Cardiac fibroblast (primary cell): ENCODE data around the gene SLC7A10.

Experiments
- DNase-seq, 2 donors: peaks; one replicate each; pipeline versions ENCODE4 v3.0.0 to v3.0.0-alpha.2; 2010; ENCODE audit warnings: low read depth in 2 of 2
- H3K4me3 ChIP-seq, 2 donors: replicated peaks in 1 of 2; 1 replicate in 1 of 2; 2 replicates in 1 of 2; pipeline ENCODE4 v1.5.1; 2011; ENCODE audit warnings: low read depth in 2 of 2, low read length in 2 of 2, mild to moderate bottlenecking in 2 of 2, moderate library complexity in 1 of 2
- CTCF ChIP-seq: IDR thresholded peaks from one replicate; pipeline ENCODE4 v1.5.1; 2011; ENCODE audit warnings: low read depth, mild to moderate bottlenecking, low read length, inconsistent platforms

SLC7A10 gene

GRCh38 chr19:33261511-33262189 is 36.0 kb upstream of the SLC7A10 start:
- TF ChIP-seq CTCF, result no peak
- H3K4me3 ChIP-seq, result no peak overlapping the region
- no peak for DNase-seq

- H3K4me3 ChIP-seq, result no peak overlapping the region
- DNase-seq, result no peak
- no peak for TF ChIP-seq CTCF
Observed at GRCh38 chr19:33260628-33261418, 35.2 kb upstream of the SLC7A10 start.

- DNase-seq, result peak; percentile 7 to 12
- TF ChIP-seq CTCF, result no peak
- no peak overlapping the region for H3K4me3 ChIP-seq
Observed at GRCh38 chr19:33259539-33259938, 33.9 kb upstream of the SLC7A10 start.

- DNase-seq, result no peak
- TF ChIP-seq CTCF, result no peak
- no peak overlapping the region for H3K4me3 ChIP-seq
Observed at GRCh38 chr19:33257828-33258227, 32.2 kb upstream of the SLC7A10 start.

- no peak overlapping the region for H3K4me3 ChIP-seq
- TF ChIP-seq CTCF, result no peak
- no peak for DNase-seq
Observed at GRCh38 chr19:33256261-33256660, 30.6 kb upstream of the SLC7A10 start.

GRCh38 chr19:33255781-33256180 is 30.1 kb upstream of the SLC7A10 start:
- no peak overlapping the region for H3K4me3 ChIP-seq
- no peak for TF ChIP-seq CTCF
- no peak for DNase-seq
